ENCODE measurements around the gene SNX33. TPM values are rescaled to one million over a fixed set of nuclear protein-coding genes. Genes with fewer than 3 reads are reported as not detected.
"Not testable (repeated sequence)": the region's sequence is repeated elsewhere in the genome, so short reads cannot be mapped to it uniquely, and the experiment has no call there.

The SNX33 gene
- total RNA-seq, 4 donors from 2014 or later: 20.3 to 36.4 (median 25.9) TPM

DNA sequence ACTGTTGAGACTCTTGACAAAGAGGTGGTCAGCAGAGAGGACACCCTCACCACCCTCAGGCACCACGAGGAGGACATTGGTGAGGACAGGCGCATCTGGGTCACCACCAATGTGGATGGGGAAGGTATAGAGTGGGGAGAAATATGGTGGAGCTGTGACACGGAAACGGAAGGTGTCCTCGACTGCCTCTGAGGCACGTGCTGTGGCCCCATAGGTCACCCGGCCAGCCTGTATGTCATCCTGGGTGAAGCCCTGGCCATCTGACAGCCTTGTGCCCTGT is 40.5 kb downstream of the SNX33 start:
- TF ChIP-seq, protein P1, sequence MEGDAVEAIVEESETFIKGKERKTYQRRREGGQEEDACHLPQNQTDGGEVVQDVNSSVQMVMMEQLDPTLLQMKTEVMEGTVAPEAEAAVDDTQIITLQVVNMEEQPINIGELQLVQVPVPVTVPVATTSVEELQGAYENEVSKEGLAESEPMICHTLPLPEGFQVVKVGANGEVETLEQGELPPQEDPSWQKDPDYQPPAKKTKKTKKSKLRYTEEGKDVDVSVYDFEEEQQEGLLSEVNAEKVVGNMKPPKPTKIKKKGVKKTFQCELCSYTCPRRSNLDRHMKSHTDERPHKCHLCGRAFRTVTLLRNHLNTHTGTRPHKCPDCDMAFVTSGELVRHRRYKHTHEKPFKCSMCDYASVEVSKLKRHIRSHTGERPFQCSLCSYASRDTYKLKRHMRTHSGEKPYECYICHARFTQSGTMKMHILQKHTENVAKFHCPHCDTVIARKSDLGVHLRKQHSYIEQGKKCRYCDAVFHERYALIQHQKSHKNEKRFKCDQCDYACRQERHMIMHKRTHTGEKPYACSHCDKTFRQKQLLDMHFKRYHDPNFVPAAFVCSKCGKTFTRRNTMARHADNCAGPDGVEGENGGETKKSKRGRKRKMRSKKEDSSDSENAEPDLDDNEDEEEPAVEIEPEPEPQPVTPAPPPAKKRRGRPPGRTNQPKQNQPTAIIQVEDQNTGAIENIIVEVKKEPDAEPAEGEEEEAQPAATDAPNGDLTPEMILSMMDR (IDR thresholded peaks at IDR 0.05): no peak
- no peak for TF ChIP-seq POLR2A (IDR thresholded peaks at IDR 0.05)
- Histone ChIP-seq H3K27ac (no peak overlapping the region), H3K36me3 (peaks cover 0 to 19% (median 0%) of the 10 kb centered on the region in 3 donors), H3K27me3 (peaks cover 0 to 56% (median 0%) of the 10 kb centered on the region in 4 donors), H3K9me3 (no peaks in the 10 kb centered on the region), H3K4me1 (peaks cover under 1 to 29% (median 8%) of the 10 kb centered on the region in 3 donors), H3K4me3 (no peak overlapping the region)
- no peak for DNase-seq
- intact Hi-C loops (cut with DNase I): no loop called here
- WGBS, 2 donors: 90 to 91% methylated on average over 6 to 7 of the region's 7 CpGs

DNA sequence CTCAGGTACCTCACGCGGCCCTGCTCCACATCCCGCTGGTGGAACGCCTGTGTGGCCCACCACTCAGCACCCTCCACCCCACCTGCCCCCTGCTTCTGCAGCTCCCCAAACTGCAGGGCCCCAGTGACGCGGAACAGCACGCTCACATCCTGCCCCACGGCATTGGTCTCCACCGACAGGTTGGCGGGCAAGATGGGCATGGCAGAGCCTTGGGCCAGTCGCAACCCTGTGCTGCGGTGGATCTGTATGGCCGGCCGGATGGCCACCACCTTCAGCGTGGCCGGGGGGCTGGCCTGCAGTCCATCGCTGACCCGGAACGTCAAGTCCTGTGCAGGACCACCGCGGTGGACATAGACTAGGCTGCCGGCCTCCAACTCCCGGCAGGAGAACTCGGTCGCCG is 41.1 kb downstream of the SNX33 start:
- no peaks in the 10 kb centered on the region for H3K9me3 ChIP-seq
- H3K36me3 ChIP-seq: peaks cover 0 to 19% (median 0%) of the 10 kb centered on the region in 3 donors
- peaks cover 7 to 29% (median 8%) of the 10 kb centered on the region in 3 donors for H3K4me1 ChIP-seq
- TF ChIP-seq, protein P1 (IDR thresholded peaks at IDR 0.05): no peak
- no peak for TF ChIP-seq POLR2A (IDR thresholded peaks at IDR 0.05)
- no peak for DNase-seq
- no peak overlapping the region for H3K4me3 ChIP-seq
- peaks cover 0 to 60% (median 0%) of the 10 kb centered on the region in 4 donors for H3K27me3 ChIP-seq
- intact Hi-C loops (cut with DNase I): no loop called here
- WGBS, 2 donors: 83% methylated on average over 1 of the region's 26 CpGs; no CpG with 5 or more reads in 1 of the 2 donors
- H3K27ac ChIP-seq: no peak overlapping the region

DNA sequence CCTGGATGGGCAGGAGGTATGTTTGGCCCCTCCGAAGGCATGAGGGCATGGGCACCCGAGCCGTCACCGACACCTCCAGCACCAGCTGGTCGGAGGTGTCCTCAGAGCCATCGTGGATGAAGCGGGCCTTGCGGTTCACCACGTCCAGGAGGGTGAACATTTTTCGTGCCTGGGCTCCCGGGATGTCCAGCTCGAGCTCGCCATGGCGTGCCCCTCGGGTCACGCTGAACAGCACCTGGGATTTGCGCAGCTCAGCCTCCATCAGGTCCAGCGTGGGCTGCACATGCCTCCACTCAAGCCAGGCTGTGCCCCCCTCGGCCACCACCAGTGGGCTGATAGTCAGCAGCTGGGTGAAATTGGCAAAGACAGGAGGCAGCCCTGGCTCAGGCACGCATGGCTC is 41.7 kb downstream of the SNX33 start:
- H3K36me3 ChIP-seq: peaks cover 0 to 19% (median 0%) of the 10 kb centered on the region in 3 donors
- H3K4me3 ChIP-seq; H3K27ac ChIP-seq; DNase-seq; H3K9me3 ChIP-seq; intact Hi-C loops (cut with DNase I): not testable (repeated sequence)
- H3K4me1 ChIP-seq: peaks cover 13 to 31% (median 13%) of the 10 kb centered on the region in 3 donors
- WGBS, 2 donors: 90% methylated on average over 10 of the region's 20 CpGs; no CpG with 5 or more reads in 1 of the 2 donors
- peaks cover 0 to 60% (median 0%) of the 10 kb centered on the region in 4 donors for H3K27me3 ChIP-seq

DNA sequence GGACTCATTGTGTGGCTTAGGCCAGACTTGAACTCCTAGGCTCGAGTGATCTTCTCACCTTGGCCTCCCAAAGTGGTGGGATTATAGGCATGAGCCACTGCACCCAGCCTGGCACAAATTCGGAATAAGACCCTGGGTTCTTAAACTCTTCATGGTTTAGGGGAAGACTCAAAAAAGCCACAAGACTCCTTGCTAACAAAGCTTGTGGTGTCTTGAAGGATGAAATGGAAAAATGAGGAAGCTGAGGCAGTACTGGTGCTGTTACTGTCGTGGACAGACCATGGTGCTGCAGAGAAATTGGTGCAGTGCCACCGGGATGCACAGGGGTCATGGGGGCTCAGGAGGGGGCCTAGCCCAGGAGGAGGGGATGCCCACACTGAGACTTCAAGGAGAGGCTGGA is 44.6 kb downstream of the SNX33 start:
- peaks cover 36 to 47% (median 42%) of the 10 kb centered on the region in 3 donors for H3K4me1 ChIP-seq
- intact Hi-C loops (cut with DNase I): loop anchor here (5.0 kb wide), 1 partner anchor 105 kb away; no protein-coding TSS in a partner anchor
- not testable (repeated sequence) for H3K27ac ChIP-seq, DNase-seq, H3K4me3 ChIP-seq, H3K9me3 ChIP-seq
- peaks cover 0 to 82% (median 0%) of the 10 kb centered on the region in 4 donors for H3K27me3 ChIP-seq
- WGBS, 2 donors: 68 to 72% methylated on average over 3 to 4 of the region's 4 CpGs
- peaks cover 0 to 16% (median 0%) of the 10 kb centered on the region in 3 donors for H3K36me3 ChIP-seq

DNA sequence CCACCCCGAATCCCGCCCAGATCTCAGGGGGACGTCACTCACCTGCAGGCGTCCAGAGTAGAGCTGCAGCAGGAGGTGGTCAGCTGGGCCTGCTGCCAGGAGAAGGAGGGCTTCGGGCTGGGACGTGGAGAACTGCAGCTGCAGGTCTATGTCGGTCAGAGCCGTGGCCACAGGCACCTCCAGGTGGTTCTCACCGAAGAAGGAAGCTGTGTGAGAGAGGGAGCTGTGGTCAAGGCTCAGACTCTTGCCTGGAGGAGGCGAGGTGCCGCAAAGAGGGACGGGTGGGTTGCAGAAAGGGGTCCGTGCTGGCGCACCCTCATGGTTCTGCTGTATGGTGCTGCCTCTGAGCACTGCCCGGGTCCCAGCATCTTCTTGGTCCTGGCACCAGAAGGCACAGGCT is 45.3 kb downstream of the SNX33 start:
- H3K4me1 ChIP-seq: peaks cover 40 to 54% (median 49%) of the 10 kb centered on the region in 3 donors
- not testable (repeated sequence) for H3K36me3 ChIP-seq, DNase-seq, H3K9me3 ChIP-seq, H3K4me3 ChIP-seq
- WGBS, 2 donors: 76 to 85% methylated on average over 4 to 5 of the region's 15 CpGs
- H3K27ac ChIP-seq: peak overlapping the region in 3 of 4 donors; percentile 86 to 92 (median 86)
- intact Hi-C loops (cut with DNase I): loop anchor here (5.0 kb wide), 1 partner anchor 104 kb away; no protein-coding TSS in a partner anchor
- H3K27me3 ChIP-seq: peaks cover 0 to 82% (median 0%) of the 10 kb centered on the region in 4 donors

DNA sequence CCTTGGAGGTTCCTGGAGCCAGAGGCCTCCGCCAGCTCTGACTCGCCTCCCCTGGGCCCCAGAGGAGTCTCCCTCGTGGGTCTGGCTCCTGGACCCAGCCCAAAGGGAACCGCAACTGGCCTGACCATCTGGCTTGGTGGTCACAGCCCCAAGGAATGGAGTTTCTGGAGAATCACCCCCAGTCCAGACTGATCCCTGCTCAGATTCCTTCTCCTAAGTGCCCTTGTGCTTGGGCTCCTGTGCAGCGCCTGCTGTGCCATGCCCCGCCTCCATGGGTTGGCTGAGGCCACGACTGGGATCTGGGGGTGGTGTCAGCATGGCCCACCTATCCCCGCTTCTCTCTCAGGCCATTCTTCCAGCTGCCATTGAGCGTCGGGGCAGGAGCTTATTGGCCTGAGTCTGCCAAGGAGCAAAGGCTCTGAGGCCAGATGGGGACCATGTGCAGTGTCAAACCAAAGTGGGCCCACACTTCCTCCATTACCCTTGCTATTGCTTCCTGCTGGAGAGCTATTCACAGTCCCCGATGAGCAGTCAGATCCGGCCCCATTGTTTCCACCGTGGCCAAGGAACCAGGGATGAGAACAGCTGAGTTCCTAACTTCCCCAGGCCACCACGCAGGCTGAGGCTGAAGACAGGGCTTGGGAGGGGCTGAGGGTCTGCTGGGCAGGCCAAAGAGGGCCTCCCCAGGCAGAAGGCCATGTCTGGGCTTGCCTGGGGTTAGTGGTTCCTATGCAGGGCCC is 46.0 kb downstream of the SNX33 start:
- H3K36me3 ChIP-seq: peaks cover 0 to 2% (median 0%) of the 10 kb centered on the region in 3 donors
- no peaks in the 10 kb centered on the region for H3K9me3 ChIP-seq
- intact Hi-C loops (cut with DNase I): loop anchor here (5.0 kb wide), 1 partner anchor 104 kb away; no protein-coding TSS in a partner anchor
- no peak overlapping the region for H3K4me3 ChIP-seq
- peaks cover 45 to 60% (median 52%) of the 10 kb centered on the region in 3 donors for H3K4me1 ChIP-seq
- peak overlapping the region; percentile 63 to 92 (median 86) for H3K27ac ChIP-seq
- WGBS, 2 donors: 27 to 32% methylated on average over 6 to 9 of the region's 14 CpGs
- no peak for TF ChIP-seq POLR2A (IDR thresholded peaks at IDR 0.05)
- TF ChIP-seq, protein P1 (IDR thresholded peaks at IDR 0.05): no peak
- no peak for DNase-seq
- peaks cover 0 to 82% (median 0%) of the 10 kb centered on the region in 4 donors for H3K27me3 ChIP-seq
